Endothelial cell of umbilical vein (primary cell): Measurements from ENCODE around the gene GANC.

Experiments used
- EZH2 ChIP-seq: IDR thresholded peaks from 2 replicates; pipeline ENCODE4 v1.6.1; 2012; ENCODE audit warnings: borderline replicate concordance, low read depth, mild to moderate bottlenecking, moderate library complexity, low read length, inconsistent platforms; ENCODE audit not compliant: severe bottlenecking
- JUN ChIP-seq: IDR thresholded peaks from 2 replicates; pipeline ENCODE4 v1.6.1; 2011; ENCODE audit warnings: borderline replicate concordance, low read depth; ENCODE audit not compliant: insufficient read length, insufficient read depth
- MYC ChIP-seq: IDR thresholded peaks from one replicate; pipeline ENCODE4 v1.6.1; 2011; ENCODE audit warnings: mild to moderate bottlenecking, low read depth, low read length
- POLR2A ChIP-seq: IDR thresholded peaks from 2 replicates; pipeline ENCODE4 v1.6.1; 2012; ENCODE audit warnings: low read depth, mild to moderate bottlenecking, control low read depth, low read length
- POLR2AphosphoS5 ChIP-seq: IDR thresholded peaks from 2 replicates; pipeline ENCODE4 v1.6.1; 2012; ENCODE audit warnings: low read depth, mild to moderate bottlenecking, control low read depth, low read length, moderate library complexity; ENCODE audit not compliant: insufficient read depth
- TF ChIP-seq, protein P1 (sequence below), 2 donors: IDR thresholded peaks; 1 replicate in 1 of 2; 2 replicates in 1 of 2; pipeline ENCODE4 v1.5.1; 2011; ENCODE audit warnings: low read length in 2 of 2, mild to moderate bottlenecking in 2 of 2, moderate library complexity in 2 of 2, control low read depth in 1 of 2, inconsistent platforms in 1 of 2, low read depth in 1 of 2; ENCODE audit not compliant: insufficient read depth in 1 of 2; ENCODE audit errors: extremely low read depth in 1 of 2
- TF ChIP-seq, protein P2 (sequence below): IDR thresholded peaks from 2 replicates; pipeline ENCODE4 v1.6.1; 2011; ENCODE audit not compliant: insufficient read depth, insufficient read length

DNA sequence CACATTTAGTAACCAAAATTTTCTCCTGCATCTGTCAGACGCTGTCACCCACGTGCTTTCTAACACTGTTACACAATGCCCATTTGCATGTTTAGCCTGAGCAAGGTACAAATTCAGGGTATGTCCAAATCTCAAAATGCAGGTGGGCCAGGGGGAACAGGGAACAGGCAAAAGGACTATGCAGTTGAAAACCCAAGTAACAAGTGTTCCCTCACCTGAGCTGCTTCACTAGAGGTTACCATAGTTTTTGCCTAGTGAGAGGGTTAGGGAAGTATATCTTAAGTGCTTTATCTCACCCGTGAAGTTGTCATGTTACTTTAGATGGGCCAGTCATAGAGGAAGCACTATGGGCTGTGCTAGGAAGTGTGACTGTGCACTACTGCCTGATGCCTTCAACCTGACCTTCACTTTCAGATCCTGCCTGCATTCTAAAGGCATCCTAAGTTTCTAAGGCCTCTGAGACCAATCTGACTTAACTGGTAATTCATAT, 6.3 kb downstream of the GANC start:
- TF ChIP-seq, protein P1, sequence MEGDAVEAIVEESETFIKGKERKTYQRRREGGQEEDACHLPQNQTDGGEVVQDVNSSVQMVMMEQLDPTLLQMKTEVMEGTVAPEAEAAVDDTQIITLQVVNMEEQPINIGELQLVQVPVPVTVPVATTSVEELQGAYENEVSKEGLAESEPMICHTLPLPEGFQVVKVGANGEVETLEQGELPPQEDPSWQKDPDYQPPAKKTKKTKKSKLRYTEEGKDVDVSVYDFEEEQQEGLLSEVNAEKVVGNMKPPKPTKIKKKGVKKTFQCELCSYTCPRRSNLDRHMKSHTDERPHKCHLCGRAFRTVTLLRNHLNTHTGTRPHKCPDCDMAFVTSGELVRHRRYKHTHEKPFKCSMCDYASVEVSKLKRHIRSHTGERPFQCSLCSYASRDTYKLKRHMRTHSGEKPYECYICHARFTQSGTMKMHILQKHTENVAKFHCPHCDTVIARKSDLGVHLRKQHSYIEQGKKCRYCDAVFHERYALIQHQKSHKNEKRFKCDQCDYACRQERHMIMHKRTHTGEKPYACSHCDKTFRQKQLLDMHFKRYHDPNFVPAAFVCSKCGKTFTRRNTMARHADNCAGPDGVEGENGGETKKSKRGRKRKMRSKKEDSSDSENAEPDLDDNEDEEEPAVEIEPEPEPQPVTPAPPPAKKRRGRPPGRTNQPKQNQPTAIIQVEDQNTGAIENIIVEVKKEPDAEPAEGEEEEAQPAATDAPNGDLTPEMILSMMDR (IDR thresholded peaks at IDR 0.05; ENCODE audit: extremely low read depth in 1 of 2, insufficient read depth in 1 of 2, low read depth in 1 of 2, low read length in 2 of 2): no peak
- TF ChIP-seq MYC: no peak
- no peak for TF ChIP-seq POLR2AphosphoS5
- TF ChIP-seq EZH2: no peak
- no peak for TF ChIP-seq POLR2A
- TF ChIP-seq, protein P2, sequence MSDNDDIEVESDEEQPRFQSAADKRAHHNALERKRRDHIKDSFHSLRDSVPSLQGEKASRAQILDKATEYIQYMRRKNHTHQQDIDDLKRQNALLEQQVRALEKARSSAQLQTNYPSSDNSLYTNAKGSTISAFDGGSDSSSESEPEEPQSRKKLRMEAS: no peak
- TF ChIP-seq JUN: no peak
